AG20443 (cell line): ENCODE data around the gene OR13A1.
"Not testable (repeated sequence)": the region's sequence is repeated elsewhere in the genome, so short reads cannot be mapped to it uniquely, and the experiment has no call there.

Source experiments
- DNase-seq: peaks from one replicate; pipeline ENCODE4 v3.0.0; 2012; ENCODE audit warnings: low spot score, mixed read lengths

OR13A1 gene

GRCh38 chr10:45315508-45315907 lies at the start of gene OR13A1:
Gene OR13A1 (minus strand): TSS chr10:45315608. CDS start chr10:45304422, 11,186 bp downstream.
- no peak for DNase-seq

DNA sequence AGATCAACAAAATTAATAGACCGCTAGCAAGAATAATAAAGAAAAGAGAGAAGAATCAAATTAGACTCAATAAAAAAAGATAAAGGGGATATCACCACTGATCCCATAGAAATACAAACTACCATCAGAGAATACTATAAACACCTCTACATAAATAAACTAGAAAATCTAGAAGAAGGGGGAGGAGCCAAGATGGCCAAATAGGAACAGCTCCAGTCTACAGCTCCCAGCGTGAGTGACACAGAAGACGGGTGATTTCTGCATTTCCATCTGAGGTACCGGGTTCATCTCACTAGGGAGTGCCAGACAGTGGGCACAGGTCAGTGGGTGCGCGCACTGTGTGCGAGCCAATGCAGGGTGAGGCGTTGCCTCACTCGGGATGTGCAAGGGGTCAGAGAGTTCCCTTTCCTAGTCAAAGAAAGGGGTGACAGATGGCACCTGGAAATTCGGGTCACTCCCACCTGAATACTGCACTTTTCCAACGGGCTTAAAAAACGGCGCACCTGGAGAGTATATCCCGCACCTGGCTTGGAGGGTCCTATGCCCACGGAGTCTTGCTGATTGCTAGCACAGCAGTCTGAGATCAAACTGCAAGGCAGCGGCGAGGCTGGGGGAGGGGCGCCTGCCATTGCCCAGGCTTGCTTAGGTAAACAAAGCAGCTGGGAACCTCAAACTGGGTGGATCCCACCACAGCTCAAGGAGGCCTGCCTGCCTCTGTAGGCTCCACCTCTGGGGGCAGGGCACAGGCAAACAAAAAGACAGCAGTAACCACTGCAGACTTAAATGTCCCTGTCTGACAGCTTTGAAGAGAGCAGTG lies 46.8 kb upstream of the OR13A1 start:
- DNase-seq, result not testable (repeated sequence)

DNA sequence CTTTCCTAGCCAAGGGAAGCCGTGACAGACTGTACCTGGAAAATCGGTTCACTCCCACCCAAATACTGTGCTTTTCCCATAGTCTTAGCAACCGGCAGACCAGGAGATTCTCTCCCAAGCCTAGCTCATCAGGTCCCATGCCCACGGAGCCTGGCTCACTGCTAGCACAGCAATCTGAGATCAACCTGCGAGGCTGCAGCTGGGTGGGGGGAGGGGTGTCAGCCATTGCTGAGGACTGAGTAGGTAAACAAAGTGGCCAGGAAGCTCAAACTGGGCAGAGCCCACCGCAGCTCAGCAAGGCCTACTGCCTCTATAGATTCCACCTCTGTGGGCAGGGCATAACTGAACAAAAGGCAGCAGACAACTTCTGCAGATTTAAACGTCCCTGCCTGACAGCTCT lies 43.6 kb upstream of the OR13A1 start:
- DNase-seq, result not testable (repeated sequence)

GRCh38 chr10:45355494-45355893 lies 40.1 kb upstream of the OR13A1 start:
- DNase-seq, result no peak

- peak; percentile 57 for DNase-seq
These were observed 38.9 kb upstream of the OR13A1 start for GRCh38 chr10:45354261-45354660.

DNA sequence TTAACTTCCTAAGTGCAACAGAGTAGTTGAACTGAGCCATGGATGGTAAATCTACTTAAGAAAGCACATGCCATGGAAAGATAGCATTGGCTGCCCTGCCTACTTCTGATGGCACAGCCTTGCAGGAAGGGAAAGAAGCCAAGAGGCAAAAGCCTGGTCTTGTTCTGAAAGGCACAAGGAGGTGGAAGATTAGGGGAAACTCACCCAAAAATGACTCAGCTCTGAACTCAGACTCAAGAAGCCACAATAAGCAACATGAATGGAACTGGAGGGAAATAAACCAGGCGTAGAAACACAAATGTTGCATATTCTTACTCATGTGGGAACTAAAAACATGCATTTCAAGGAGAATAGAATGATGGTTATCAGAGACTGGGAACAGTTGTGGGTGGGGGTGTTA lies 37.8 kb upstream of the OR13A1 start:
- no peak for DNase-seq

GRCh38 chr10:45348196-45348765 lies 32.9 kb upstream of the OR13A1 start:
- not testable (repeated sequence) for DNase-seq

DNA sequence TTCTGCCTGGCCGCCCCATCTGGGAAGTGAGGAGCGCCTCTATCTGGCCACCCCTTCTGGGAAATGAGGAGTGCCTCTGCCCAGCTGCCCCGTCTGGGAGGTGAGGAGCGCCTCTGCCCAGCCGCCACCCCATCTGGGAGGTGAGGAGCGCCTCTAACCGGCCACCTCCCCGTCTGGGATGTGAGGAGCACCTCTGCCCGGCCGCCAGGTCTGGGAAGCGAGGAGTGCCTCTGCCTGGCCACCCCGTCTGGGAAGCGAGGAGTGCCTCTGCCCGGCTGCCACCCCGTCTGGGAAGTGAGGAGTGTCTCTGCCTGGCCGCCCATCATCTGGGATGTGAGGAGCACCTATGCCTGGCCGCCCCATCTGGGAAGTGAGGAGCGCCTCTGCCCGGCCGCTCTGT lies 32.1 kb upstream of the OR13A1 start:
- DNase-seq, result not testable (repeated sequence)

GRCh38 chr10:45346652-45347335 lies 31.4 kb upstream of the OR13A1 start:
- not testable (repeated sequence) for DNase-seq

DNA sequence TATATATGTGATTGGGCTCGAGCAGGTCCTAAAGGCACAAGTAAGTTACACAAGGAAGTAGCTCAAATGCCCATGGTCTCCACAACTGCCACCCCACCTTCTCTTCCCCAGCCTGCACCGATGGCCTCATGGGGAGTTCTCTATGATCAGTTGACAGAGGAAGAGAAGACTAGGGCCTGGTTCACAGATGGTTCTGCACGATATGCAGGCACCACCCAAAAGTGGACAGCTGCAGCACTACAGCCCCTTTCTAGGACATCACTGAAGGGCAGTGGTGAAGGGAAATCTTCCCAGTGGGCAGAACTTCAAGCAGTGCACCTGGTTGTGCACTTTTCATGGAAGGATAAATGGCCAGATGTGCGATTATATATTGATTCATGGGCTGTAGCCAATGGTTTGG lies 25.0 kb upstream of the OR13A1 start:
- DNase-seq, result not testable (repeated sequence)

GRCh38 chr10:45339894-45340293 lies 24.5 kb upstream of the OR13A1 start:
- no peak for DNase-seq

DNA sequence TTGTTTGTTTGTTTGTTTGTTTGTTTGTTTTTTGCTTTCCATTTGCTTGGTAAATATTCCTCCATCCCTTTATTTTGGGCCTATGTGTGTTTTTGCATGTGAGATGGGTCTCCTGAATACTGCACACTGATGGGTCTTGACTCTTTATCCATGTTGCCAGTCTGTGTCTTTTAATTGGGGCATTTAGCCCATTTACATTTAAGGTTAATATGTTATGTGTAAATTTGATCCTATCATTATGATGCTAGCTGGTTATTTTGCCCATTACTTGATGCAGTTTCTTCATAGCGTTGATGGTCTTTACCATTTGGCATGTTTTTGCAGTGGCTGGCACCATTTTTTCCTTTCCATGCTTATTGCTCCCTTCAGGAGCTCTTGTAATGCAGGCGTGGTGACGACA lies 16.4 kb upstream of the OR13A1 start:
- DNase-seq, result not testable (repeated sequence)

- not testable (repeated sequence) for DNase-seq
These were observed 11.5 kb upstream of the OR13A1 start for GRCh38 chr10:45326864-45327263.

- no peak for DNase-seq
These were observed 9.7 kb upstream of the OR13A1 start for GRCh38 chr10:45325116-45325515.

GRCh38 chr10:45319702-45320101 lies 4.3 kb upstream of the OR13A1 start:
- DNase-seq, result no peak

DNA sequence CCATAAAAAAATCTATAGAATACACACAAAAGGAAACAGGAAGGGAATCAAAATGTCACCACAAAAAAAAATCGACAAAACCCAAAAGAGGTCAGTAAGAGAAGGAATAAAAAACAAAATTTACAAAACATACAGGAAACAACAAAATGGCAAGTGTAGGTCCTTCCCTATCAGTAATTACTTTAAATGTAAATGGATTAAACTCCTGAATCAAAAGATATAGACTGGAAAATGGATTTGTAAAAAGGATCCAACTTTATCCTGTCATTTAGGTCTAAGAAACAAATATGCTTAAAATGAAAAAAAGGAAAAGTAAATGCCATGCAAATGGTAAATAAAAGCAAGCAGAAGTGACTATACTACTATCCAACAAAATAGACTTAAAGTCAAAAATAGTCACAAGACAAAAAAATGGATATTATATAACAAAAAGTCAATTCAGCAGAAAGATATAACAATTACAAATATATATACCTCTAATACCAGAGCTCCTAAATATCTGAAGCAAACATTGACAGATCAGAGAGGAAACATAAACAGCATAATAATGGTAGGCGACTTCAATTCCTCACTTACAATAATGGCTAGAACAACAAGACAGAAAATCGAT lies 2.0 kb downstream of the OR13A1 start:
- DNase-seq, result no peak

DNA sequence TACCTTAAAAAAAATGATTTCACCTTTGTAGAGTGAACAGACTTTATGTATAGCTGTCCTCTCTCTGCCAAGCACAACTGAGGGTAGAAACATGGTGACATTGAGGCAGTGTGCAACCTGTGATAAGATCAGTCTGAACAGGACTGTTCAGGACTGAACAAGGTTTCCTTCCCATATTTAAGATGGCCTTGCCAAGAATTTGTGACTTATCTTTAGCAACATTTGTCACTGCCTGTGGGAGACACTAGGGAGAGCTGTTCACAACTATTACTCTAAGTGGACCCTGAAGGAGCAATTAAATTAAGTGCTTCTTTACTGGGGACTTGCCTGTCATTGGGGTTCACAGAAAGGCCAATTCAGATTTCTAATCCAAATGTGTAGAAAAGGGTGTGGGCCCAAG lies 6.7 kb downstream of the OR13A1 start:
- DNase-seq, result no peak

DNA sequence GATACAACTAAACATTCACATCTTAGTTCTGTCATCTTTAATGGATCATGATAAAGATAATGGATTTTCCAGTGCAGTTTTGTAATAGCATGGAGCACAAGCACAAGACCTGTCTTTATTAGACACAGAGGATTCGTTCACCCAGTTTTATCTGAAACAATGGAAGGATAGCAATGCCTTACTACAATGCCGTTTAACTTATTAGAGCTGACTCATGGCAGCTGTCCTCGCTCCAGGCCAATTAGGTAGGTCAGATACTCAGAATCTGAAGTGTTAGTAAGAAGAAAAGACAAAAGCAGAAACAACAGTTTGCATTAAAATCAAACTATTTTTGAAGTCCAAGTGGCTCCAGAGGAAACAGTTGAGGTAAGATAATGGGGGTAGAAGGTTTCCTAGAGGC lies 12.8 kb downstream of the OR13A1 start:
- no peak for DNase-seq

- DNase-seq, result not testable (repeated sequence)
These were observed 17.0 kb downstream of the OR13A1 start for GRCh38 chr10:45298341-45298955.

GRCh38 chr10:45294681-45295080 lies 20.7 kb downstream of the OR13A1 start:
- DNase-seq, result no peak

DNA sequence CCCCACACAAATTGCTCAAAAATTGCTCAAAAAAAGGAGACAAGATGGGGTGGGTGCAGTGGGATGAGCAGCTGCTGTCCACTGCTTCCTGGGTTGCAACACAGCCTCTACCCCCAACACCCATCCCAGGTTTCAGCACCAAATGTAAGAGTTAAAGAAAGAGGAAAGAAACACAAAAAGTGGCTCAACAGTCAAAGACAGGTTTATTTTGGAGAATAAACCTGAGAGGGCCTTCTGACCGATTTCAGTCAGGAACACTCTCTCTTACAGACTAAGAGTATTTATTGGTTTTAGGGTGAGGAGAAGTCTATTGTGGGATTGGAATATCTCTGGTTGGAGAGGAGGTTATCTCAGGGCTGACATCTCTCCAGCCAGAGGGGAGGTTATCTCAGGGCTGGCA lies 28.4 kb downstream of the OR13A1 start:
- DNase-seq, result no peak

DNA sequence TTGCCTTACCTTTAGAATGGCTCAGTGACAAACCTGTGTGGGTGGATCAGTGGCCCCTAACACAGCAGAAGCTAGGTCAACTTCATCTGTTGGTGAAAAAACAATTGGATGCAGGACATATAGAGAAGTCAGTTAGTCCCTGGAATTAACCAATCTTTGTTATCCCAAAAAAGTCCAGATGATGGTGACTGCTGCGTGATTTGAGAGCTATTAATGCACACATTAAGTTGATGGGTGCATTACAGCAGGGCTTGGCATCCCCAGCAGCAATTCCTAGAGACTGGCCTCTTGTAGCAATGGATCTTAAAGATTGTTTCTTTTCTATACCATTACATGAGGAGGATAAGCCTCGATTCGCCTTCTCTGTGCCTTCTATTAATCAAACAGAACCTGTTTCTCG lies 33.3 kb downstream of the OR13A1 start:
- no peak for DNase-seq
